Measurements from ENCODE around the gene STAU1.
"Not testable (repeated sequence)": the region's sequence is repeated elsewhere in the genome, so short reads cannot be mapped to it uniquely, and the experiment has no call there.

STAU1 gene

DNA sequence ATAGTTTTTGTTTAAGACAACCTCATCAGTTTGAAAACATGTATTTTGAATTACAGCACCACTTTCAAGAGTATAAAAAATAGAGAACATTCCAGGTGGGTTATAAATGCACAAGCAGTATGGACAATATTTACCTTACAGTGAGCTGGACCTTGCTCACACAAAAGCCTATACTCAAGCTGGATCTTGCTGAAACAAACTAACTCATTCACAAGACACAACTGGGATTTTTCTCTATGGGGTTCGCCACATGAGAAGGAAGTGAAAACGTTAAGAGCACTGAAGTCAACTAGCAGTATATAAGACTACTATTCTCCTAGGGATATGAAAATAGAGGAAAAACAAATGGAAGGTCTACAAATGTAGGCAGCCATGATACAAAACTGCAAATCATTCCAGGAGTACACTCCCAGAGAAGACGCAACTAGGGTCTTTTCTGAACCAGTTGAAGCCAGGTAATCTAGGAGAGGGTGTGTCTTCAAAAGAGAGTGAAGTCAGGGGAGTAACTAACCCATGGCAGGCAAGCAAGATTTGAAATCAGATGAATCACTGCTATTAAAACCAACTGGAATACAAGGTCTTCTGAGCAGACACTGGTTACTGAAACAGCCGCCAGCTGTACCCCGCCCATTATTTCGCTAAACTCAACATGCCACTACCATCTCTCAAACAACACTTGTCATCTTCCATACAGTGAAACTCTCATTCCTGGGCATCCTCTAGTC lies 26.5 kb downstream of the STAU1 start:
- no peak for DNase-seq

DNA sequence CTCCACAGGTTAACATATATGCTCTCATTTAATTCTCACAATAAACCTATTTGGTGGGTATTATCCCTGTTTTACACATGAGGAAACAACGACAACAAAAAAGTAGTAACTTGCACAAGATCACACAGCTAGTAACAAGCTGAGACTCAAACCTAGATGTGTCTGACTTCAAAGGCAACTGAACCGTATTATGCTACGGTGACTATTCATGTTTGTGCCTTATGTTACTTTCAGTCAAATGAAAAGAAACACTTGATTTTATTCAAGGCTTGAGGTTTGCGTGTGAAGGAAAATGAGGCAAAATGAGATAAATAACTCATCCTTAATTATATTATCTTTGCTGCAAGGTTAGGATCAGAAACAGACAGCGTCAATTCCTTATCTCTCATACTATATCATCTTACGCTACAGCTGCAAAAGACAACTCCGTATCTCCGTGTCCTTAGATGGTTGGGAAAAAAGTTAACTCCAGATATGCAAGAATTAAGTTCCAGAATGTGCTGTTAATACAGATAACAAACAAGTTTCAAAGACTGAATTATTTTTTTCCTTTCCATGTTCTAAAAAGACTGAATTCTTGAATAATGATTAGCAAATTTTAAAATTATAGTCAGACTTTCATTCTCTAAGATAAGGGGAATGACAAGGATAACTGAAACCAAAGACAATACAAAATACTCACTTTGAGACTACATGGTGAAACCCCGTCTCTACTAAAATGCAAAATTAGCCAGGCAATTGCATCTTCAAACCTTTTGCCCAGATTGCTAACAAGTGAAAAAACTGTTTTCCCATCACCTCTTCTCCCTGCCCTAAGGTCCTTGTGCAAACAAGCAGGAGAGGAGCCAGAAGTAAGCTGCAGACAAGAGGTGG lies 27.8 kb downstream of the STAU1 start:
- no peak for DNase-seq

DNA sequence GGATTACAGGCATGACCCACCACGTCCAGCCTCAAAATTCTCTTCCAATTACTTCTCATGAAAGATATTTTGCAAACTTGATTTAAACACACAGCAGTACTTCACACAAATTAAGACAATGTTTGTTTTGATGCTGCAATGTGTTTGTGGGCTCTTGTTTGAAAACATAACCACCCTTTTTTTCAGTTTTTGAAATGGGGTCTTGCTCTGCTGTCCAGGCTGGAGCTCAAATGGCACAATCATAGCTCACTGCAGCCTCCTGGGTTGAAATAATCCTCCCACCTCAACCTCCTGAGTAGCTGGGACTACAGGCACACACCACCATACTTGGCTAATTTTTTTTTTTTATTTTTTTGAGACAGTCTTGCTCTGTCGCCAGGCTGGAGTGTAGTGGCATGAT lies 31.0 kb downstream of the STAU1 start:
- DNase-seq = no peak

DNA sequence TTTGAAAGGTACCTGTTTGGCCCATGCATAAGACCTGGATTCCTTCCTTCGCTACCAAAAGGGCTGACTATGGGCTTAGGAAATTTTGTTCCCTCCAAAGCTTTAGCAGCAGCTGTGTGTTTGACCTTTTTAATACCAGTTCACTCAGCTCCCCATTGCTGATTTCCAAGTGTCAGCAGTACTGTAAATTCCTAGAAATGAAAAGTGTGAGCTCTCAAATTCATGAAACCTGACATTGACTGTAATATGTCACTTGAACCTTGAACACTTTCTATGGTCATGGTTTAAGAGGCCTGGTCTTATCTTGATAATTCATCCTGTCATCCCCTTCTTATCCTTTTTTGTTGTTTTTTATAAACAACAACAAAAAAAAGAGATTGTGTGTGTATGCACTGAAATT lies 31.7 kb downstream of the STAU1 start:
- no peak for DNase-seq

DNA sequence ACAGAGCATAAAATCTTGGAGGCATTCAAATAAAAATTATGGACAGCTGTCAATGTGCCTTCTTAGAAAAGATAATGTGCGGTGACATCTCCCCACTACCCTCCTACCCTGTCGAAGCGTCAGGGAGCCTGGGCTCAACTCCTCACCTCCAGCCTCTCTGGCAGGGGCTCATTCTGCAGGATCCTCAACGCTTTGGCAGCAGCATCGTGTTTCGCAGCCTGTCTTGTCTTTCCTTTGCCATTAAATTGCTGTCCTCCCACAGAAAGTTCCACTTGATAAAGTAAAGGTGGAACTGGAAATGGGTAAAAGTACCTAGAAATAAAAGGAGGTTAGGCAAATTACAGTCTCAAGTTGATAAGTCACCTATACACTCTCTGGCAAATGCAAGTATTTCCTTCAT lies 36.7 kb downstream of the STAU1 start:
- no peak for DNase-seq

DNA sequence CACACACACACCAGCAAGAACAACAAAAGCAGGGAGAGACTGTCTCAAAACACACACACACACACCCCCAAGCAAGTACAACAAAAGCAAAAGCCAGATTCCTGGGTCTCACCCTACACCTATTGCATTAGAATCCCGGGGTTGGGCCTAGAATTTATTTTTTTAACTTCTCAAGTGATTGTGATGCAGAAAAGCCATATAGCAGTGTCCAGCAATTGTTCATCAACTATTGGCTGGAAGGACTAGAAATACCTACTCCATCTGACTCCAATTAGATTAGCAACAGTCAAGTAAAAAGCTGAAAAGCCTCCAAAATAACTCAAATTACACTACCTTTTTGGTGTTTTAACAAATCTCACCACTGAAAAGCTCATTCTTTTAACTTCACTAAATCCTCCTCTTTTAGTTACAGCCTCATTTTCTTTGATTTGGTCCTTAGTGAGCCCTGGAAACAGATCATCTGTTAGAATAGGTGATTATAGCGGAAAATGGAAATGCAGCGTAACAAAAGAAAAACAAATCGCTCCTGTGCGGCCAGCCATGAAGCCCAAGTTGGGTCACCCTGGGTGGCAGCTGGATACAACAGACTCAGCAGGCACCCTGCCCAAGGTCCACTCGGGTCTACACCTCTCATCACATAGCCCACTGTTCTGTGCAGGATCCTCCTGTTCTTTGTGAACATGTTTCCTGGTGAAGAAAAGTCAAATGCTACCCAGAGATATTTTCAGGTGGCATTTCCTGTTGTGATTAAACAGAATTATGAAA lies 38.7 kb downstream of the STAU1 start:
- DNase-seq = no peak

DNA sequence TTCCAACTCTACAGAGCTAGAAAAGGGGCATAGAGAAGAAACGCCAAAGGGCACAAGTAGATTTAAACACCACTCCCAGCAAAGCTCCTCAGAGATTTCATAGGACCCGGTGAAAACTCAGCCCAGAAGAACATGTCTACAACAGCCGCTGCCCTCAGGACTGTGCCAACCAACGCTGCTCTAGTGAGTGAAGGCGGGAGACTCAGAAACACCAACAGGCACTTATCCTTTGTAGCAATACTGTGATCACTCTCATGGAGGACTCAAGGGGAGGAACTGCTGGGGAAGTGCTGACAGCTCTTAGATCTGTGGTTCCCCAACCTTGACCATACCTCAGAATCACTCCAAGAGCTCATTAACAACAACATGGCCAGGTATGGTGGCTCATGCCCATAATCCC lies 39.5 kb downstream of the STAU1 start:
- DNase-seq = no peak

DNA sequence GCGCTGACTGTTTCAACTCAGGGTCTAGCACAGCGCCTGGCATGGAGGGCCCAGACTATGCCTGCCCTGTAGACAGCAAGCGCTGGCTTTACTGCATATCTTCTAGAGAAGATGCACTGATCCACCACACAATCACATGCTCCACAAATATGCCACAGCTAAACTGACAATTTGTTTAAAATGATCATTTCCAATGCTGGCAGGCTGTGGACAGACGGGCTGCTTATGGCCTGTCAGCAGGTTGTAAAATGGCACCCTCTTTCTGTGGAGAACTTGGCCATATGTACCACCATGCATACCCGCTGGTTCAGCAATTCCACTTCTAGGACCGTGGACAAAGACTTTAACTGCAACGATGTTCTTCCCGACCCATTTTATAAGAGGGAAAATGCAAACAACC lies 40.8 kb downstream of the STAU1 start:
- no peak for DNase-seq

DNA sequence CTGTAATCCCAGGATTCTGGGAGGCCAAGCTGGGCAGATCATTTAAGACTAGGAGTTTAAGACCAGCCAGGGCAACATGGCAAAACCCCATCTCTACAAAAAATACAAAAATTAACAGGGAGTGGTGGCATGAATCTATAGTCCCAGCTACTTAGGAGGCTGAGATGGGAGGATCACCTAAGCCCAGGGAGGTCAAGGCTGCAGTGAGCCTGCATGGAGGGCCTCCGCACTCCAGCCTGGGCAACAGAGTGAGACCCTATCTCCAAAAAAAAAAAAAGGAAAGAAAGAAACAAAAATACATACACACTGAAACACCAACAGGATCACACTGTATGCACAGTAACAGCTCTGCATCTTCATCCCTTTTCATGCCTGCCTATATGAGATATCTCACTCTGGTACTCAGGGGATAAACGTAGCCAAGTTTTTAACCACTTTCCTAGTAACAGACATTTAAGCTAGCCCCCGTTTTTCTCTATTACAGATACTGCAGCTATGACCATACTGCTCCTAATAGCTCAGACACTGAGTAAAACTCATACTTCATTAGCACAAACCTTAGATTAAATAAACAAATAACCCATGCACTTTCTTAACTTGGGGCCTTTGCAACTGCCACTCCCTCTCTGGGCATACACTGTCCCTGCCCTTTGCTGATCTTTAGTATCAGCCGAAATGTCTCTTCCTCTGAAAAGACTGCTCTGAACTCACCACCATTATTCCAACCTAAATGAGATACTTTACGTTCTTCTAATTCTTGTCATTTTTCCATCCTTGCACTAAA lies 41.5 kb downstream of the STAU1 start:
- DNase-seq = no peak

DNA sequence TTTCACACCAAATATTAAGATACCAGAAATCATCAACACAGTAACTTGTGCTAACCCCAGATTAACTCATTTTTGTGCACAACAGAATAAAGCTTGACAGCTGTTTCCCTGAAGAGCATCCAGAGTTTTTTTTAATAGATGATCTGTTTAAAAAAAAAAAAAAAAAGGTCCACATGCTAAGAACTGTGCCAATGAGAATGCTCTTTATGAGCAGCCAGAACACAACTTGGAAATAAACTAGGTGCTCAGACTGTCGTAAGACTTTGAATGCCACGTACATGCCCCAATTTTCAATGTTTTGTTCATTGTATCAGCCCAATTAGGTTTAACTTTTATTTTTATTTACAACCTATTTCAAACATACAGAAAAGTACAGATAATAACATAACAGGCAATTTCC lies 47.3 kb downstream of the STAU1 start:
- DNase-seq = no peak

DNA sequence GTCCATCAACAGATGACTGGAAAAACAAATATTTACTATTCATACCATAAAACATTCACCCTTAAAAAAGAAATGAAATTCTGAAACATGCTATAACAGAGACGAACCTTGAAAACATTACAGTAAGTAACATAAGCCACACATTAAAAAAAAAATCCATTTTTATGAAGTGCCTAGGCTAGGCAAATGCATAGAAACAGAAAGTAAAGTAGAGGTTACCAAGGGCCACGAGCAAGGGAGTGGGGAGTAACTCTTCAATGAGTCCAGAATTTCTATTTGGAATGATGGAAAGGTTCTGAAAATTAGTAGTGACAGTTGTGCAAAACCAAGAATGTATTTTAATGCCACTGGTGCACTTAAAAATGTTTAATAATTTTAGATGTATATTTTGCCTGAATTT lies 47.7 kb downstream of the STAU1 start:
- DNase-seq = no peak

DNA sequence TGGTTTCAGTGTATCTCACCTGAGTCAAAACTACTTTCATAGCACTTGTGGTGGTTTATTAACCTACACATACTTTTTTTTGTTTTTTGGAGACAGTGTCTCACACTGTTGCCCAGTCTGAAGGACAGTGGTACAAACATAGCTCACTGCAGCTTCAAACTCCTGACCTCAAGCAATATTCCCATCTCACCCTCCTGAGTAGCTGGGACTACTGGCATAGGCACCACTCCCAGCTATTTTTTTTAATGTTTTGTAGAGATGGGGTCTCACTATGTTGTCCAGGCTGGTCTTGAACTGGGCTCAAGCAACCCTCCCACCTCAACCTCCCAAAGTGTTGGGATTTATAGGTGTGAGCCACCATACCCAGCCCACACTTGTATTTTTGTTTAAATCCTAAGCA lies 49.7 kb downstream of the STAU1 start:
- DNase-seq = no peak

DNA sequence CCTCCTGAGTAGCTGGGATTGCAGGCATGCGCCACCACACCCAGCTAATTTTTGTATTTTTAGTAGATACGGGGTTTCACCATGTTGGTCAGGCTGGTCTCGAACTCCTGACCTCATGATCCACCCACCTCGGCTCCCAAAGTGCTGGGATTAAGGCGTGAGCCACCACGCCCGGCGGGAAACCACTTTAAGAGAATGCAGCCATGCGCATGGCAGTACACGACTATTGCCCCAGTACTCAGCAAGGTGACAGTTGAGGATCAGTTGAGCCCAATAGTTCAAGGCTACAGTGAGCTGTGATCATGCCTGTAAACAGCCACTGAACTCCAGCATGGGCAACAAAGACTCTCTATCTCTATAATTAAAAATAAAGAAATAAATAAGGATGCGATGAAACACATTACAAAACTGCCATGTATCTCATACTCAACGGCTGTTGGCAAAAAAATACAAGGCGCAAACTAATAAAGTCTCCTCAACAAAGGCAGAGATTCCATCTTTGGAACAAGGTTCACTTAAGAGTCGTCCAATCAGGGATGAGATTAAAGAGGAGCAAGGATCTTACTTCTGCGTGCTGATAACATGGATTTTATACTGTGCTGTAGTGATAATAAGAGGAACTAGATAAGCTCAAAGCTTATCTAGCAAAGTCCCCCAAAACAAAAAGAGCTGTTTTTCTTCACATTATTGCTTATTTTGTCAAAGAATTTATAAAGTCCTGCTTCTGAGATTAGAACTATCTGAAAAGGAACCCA lies 51.1 kb downstream of the STAU1 start:
- DNase-seq = no peak

DNA sequence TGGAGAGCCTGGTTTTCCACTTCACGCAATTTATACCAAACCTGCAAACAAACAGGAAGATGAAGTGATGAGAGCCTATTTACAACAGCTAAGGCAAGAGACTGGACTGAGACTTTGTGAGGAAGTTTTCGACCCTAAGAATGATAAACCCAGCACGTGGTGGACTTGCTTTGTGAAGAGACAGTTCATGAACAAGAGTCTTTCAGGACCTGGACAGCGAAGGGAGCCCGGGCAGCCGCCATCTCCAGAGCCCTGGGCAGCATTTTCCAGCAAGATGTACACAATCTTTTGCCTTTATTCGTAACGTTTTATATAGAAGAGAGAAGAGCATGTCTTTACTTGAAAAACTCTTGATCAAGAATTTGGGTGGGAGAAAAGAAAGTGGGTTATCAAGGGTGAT lies 53.3 kb downstream of the STAU1 start:
- not testable (repeated sequence) for DNase-seq

DNA sequence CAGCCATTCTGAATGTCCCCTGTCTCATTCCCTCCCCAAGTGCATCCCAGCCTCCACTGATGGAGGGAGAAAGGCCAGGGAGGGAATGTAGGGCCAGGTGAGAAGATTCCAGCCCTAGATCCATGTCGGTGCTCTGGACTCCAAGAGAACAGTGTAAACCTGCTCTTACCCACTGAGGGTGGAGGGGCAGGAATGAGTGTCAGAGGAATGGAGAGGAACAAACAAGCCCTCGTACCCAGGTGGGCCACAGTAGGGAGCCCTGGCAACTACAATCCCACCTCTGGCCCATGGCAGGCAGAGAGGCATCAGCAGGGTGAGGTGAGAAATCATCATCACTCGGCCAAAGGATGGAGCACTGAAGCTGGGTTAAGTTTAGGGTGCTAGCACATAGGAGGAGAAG lies 54.6 kb downstream of the STAU1 start:
- no peak for DNase-seq

DNA sequence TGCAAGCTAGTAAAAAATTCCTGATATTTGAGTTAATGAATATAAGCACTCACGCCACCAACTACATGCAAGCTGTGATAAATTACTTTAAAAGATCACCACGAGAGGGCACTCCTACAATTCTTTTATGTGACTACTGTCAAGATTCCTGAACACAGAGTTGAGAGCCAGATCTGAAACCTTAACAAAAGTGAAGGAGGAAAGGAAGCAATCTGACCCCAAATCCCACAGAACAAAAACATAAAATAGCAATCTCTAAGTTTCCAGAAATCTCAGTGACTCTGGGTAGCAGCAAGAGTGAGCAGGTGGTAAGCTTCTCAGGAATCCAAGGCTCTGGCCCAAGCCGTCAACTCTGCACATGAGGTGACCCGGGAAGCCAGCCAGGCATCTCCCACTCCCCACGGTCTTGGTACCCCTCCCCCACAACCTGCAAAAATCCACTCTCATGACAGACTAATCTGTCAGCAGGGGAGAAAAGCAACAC lies 55.1 kb downstream of the STAU1 start:
- no peak for DNase-seq

DNA sequence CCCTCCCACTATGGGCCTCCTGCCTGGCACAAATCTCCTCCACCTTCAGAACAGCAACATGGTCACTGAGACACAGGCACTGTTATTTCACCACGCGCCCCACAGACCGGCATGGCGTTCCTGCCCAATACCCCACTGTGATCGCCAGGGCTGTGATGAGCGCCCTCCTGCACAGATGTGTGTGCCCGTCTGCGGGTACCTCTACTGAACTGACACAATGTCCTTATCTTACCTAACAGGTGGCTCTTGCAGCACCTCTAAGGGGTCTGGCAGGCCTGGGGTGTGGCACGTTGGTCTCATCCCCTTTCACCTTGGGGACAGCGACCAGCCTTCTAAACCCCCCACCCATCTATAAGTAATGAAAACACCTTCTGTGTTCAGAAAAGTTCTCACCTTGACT lies 64.2 kb downstream of the STAU1 start:
- no peak for DNase-seq

DNA sequence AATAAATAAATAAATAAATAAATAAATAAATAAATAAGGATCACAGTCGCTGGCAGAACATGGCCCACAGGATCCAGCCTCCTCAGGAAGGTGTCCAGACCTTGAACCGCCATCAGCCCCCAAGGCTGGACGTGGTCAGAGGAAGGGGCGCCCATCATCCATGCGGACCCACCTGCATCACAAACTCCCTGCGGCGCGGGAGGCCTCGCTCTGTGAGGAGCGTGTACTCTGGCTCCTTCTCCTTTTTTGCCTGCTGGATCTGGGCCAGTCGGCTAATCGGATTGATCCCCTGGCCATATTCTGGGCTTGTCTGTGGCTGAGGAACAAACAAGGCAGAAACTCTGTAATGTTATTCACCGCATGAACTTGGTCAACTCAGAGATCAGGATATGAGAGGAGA lies 65.2 kb downstream of the STAU1 start:
- no peak for DNase-seq

DNA sequence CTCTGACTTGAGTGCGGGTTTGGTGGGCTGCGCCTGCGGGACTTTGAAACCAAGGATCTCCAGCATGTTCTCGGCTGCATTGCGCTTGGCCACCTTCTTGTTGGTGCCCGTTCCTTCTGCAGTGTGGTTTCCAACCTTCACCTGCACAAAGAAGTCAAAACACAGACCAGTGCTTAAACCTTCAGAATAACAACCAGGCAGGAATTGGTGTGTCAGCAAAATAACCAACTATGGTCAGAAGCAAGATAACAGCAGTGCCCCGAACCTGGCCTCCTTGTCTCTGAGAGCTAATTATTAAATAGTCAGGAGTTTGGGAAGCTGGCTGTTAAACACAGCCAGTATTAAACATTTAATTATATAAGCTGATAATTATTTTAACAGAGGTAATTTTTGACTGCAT lies 68.1 kb downstream of the STAU1 start:
- DNase-seq = no peak

DNA sequence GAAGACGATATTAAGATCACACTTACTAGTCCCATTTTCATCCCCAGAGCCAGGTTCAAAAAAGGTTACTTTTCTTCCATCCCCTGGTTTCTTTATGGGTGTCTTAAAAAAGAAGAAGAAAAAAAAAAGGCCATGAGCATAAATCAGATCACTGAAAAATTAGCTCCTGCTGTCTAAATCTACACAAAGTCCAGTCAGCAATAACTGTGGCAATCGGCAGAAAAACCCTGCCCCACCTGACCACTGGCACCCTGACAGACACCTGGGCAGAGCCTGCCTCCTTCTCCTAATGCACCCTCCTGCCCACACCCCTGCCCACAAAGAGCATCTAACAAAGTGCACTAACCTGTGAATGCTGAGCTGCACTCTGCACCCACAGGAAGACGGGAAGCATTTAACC lies 69.8 kb downstream of the STAU1 start:
- no peak for DNase-seq

DNA sequence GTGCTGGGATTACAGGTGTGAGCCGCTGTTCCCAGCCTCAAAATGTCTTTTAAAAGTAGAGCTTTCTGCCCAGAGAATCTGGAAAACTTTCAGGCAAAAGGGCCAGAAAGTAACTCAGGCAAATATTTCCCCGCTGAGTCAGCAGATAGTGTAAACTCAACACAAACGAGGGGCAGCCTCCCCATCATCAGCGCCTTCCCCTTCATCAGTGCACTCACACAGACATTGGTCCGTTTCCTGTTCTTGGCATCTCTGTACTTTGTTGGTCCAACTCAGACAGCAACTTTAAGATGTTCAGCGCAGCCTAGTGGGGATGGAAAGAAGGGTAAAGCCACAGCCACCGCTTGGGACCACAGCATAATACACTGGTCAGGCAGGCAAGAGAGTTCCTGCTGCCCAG lies 72.6 kb downstream of the STAU1 start:
- DNase-seq = no peak

All from SIG-M5 (cell line).